ENCODE measurements around the gene SPATA31C1. TPM values are rescaled to one million over a fixed set of nuclear protein-coding genes. Genes with fewer than 3 reads are reported as not detected.

SPATA31C1 gene
- total RNA-seq, 4 donors from 2014 or later: not detected

DNA sequence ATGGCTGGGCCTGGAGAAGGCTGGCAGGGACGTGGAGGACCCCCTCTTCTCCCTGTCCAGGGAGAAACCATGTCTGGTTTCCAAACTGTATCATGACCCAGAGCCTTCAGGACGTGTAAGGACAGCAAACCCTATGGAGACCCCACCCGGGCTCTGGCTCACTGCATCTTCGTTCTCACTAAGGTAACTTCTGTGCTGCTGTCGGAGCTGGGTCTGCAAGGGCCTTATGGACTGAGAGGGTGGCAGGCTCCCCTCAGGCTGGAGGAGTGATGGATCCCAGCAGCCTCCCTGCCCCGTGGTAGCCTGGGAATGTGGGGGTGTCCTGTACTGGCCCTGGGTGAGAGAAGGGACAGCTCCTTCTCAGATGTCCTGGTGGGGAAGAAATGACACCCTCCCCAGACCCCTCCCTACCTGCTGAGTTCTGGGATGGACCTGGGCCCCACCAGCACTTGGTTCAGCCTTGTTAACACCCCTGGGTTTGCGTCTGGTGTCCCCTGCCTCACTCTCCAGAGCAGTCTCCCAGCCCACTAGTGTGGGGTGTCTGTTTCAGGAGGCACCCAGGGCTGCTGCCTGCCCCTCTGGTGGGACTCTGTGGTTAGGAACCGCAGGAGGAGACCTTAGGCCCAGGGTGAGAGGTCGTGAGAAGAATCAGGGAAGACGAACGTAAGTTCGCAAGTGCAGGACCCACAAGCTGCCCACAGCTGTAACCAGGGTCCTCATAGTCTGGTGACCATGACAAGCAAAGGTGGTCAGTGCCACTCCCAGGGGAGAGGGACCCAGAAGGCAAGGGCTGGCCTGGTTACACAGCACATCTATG lies 28.5 kb upstream of the SPATA31C1 start:
- Histone ChIP-seq H3K27me3 (peaks cover 0 to 6% (median 0%) of the 10 kb centered on the region in 4 donors), H3K36me3 (no peaks in the 10 kb centered on the region), H3K4me1 (no peaks in the 10 kb centered on the region), H3K9me3 (no peaks in the 10 kb centered on the region), H3K27ac (replicated peaks in 1 of 4) (no peak overlapping the region), H3K4me3 (no peak overlapping the region)
- peak; percentile 87 for DNase-seq (ENCODE audit: extremely low spot score)
- intact Hi-C loops (cut with DNase I): no loop called here
- 100% methylated on average over 8 of the region's 12 CpGs for WGBS
- TF ChIP-seq POLR2A (IDR thresholded peaks at IDR 0.05; ENCODE audit: low read depth): no peak
- no peak for TF ChIP-seq EP300 (IDR thresholded peaks at IDR 0.05)
- no peak for TF ChIP-seq CTCF (IDR thresholded peaks at IDR 0.05)
- no peak for TF ChIP-seq POLR2AphosphoS5 (IDR thresholded peaks at IDR 0.05)

GRCh38 chr9:87889882-87890252 lies 27.9 kb upstream of the SPATA31C1 start:
- Histone ChIP-seq H3K36me3 (no peaks in the 10 kb centered on the region), H3K9me3 (no peaks in the 10 kb centered on the region), H3K27ac (replicated peaks in 1 of 4) (no peak overlapping the region), H3K4me1 (no peaks in the 10 kb centered on the region), H3K4me3 (no peak overlapping the region), H3K27me3 (peaks cover 0 to 6% (median 0%) of the 10 kb centered on the region in 4 donors)
- peak; percentile 91 for DNase-seq (ENCODE audit: extremely low spot score)
- intact Hi-C loops (cut with DNase I): no loop called here
- no peak for TF ChIP-seq POLR2A (IDR thresholded peaks at IDR 0.05; ENCODE audit: low read depth)
- 87% methylated on average over 3 of the region's 4 CpGs for WGBS

DNA sequence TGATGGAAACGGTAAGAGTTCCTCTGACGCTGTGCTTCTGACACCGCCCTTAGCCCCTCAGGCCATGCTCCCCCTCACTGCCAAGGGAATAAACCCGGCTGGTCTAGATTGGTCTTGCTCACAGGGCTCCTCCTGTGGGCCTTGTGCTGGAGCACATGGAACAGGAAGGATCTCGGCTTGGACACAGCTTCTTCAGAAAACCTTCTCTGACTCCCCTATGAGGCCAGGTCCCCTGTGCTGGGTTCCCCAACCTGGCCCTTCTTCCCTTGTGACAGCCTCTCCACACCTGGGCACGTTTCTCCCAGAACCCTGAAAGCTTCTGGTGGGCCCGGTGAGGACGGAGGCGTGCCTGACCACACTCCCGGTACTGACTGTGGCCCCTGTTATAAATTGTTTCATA lies 26.9 kb upstream of the SPATA31C1 start:
- DNase-seq (ENCODE audit: extremely low spot score): no peak
- no peaks in the 10 kb centered on the region for H3K36me3 ChIP-seq
- H3K27me3 ChIP-seq: peaks cover 0 to 4% (median 0%) of the 10 kb centered on the region in 4 donors
- no peaks in the 10 kb centered on the region for H3K9me3 ChIP-seq
- intact Hi-C loops (cut with DNase I): no loop called here
- H3K4me1 ChIP-seq: no peaks in the 10 kb centered on the region
- 87% methylated on average over 10 of the region's 10 CpGs for WGBS
- H3K4me3 ChIP-seq: no peak overlapping the region
- TF ChIP-seq POLR2A (IDR thresholded peaks at IDR 0.05; ENCODE audit: low read depth): no peak
- no peak for TF ChIP-seq EP300 (IDR thresholded peaks at IDR 0.05)
- TF ChIP-seq CTCF (IDR thresholded peaks at IDR 0.05): no peak
- TF ChIP-seq POLR2AphosphoS5 (IDR thresholded peaks at IDR 0.05): no peak
- H3K27ac ChIP-seq (replicated peaks in 1 of 4): no peak overlapping the region

GRCh38 chr9:87891754-87892153 lies 26.0 kb upstream of the SPATA31C1 start:
- Histone ChIP-seq H3K9me3 (no peaks in the 10 kb centered on the region), H3K4me1 (no peaks in the 10 kb centered on the region), H3K4me3 (no peak overlapping the region), H3K36me3 (no peaks in the 10 kb centered on the region), H3K27me3 (no peaks in the 10 kb centered on the region), H3K27ac (replicated peaks in 1 of 4) (no peak overlapping the region)
- no peak for DNase-seq (ENCODE audit: extremely low spot score)
- no peak for TF ChIP-seq EP300 (IDR thresholded peaks at IDR 0.05)
- TF ChIP-seq CTCF (IDR thresholded peaks at IDR 0.05): no peak
- no peak for TF ChIP-seq POLR2A (IDR thresholded peaks at IDR 0.05; ENCODE audit: low read depth)
- intact Hi-C loops (cut with DNase I): no loop called here
- WGBS: 96% methylated on average over 6 of the region's 6 CpGs

- 85% methylated on average over 4 of the region's 4 CpGs for WGBS
- no peaks in the 10 kb centered on the region for H3K27me3 ChIP-seq
- no peak for TF ChIP-seq POLR2AphosphoS5 (IDR thresholded peaks at IDR 0.05)
Observed at GRCh38 chr9:87892956-87893355, 24.8 kb upstream of the SPATA31C1 start.

More at GRCh38 chr9:87892956-87893355, 24.8 kb upstream of the SPATA31C1 start:
- intact Hi-C loops (cut with DNase I): no loop called here
- Histone ChIP-seq H3K27ac (replicated peaks in 1 of 4) (no peak overlapping the region), H3K4me1 (no peaks in the 10 kb centered on the region), H3K9me3 (no peaks in the 10 kb centered on the region), H3K36me3 (no peaks in the 10 kb centered on the region), H3K4me3 (no peak overlapping the region)
- no peak for DNase-seq (ENCODE audit: extremely low spot score)

All from esophagus muscularis mucosa (tissue), 4 donors.